Coronary artery (tissue), 2 donors: ENCODE measurements around the gene TMEM40.

ENCODE experiments used
- DNase-seq: peaks from one replicate; pipeline ENCODE4 v3.0.0-alpha.2; 2017; ENCODE audit warnings: low spot score
- H3K27ac ChIP-seq, 2 donors: fragments of 200-600 bp; sonication (generic); one replicate each; pipeline ENCODE4 v1.5.1; 2016 to 2019
- H3K4me3 ChIP-seq: fragments of 200-600 bp; sonication (generic); 2 replicates; pipeline ENCODE4 v1.5.1; 2016; ENCODE audit warnings: mild to moderate bottlenecking, moderate library complexity
- CTCF ChIP-seq: fragments of 200-600 bp; sonication (generic); IDR thresholded peaks from one replicate; pipeline ENCODE4 v1.5.1; 2019; ENCODE audit warnings: antibody characterized with exemption

TMEM40 gene

GRCh38 chr3:12773710-12774086 lies 14.6 kb upstream of the TMEM40 start:
- TF ChIP-seq CTCF, result no peak
- no peak for DNase-seq
- Histone ChIP-seq H3K4me3 (no peak overlapping the region), H3K27ac (no peak overlapping the region)

GRCh38 chr3:12773030-12773709 lies 14.1 kb upstream of the TMEM40 start:
- DNase-seq, result no peak
- H3K27ac ChIP-seq, result no peak overlapping the region

GRCh38 chr3:12772462-12772861 lies 13.4 kb upstream of the TMEM40 start:
- no peak for DNase-seq
- Histone ChIP-seq H3K27ac (no peak overlapping the region), H3K4me3 (no peak overlapping the region)
- TF ChIP-seq CTCF, result no peak

More at GRCh38 chr3:12773030-12773709, 14.1 kb upstream of the TMEM40 start:
- H3K4me3 ChIP-seq, result no peak overlapping the region
- no peak for TF ChIP-seq CTCF

- no peak for TF ChIP-seq CTCF
- no peak overlapping the region for H3K27ac ChIP-seq
- no peak overlapping the region for H3K4me3 ChIP-seq
- DNase-seq, result no peak
These were observed 12.2 kb upstream of the TMEM40 start for GRCh38 chr3:12771236-12771635.

GRCh38 chr3:12769761-12770160 lies 10.7 kb upstream of the TMEM40 start:
- no peak for TF ChIP-seq CTCF
- Histone ChIP-seq H3K27ac (no peak overlapping the region), H3K4me3 (no peak overlapping the region)
- no peak for DNase-seq

GRCh38 chr3:12768579-12769527 lies 9.8 kb upstream of the TMEM40 start:
- TF ChIP-seq CTCF, result no peak
- no peak for DNase-seq
- Histone ChIP-seq H3K27ac (no peak overlapping the region), H3K4me3 (no peak overlapping the region)

GRCh38 chr3:12766541-12766940 lies 7.5 kb upstream of the TMEM40 start:
- DNase-seq, result no peak
- no peak overlapping the region for H3K27ac ChIP-seq
- H3K4me3 ChIP-seq, result no peak overlapping the region
- TF ChIP-seq CTCF, result no peak
